ENCODE measurements around the gene TSPO2.

DNA sequence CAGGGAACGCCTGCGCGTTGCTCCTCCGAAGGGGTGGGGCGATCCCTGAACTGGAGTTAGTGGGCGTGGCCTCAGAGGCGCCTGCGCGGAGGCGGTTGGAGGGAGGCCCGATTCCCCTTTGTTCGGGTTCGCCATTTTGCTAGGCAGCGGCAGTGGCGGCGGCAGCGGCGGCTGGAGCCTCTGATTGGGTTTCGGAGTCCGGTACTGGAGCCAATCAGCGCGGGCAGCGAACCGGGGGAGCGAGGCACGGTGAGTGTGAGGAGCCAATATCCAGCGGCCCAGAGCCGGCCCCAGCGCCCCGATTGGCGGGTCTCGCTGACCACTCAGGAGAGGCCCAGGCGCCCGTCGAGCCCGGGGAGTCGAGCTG lies 30.6 kb downstream of the TSPO2 start, which contains the start of gene NFYA:
- TF ChIP-seq, protein P1, sequence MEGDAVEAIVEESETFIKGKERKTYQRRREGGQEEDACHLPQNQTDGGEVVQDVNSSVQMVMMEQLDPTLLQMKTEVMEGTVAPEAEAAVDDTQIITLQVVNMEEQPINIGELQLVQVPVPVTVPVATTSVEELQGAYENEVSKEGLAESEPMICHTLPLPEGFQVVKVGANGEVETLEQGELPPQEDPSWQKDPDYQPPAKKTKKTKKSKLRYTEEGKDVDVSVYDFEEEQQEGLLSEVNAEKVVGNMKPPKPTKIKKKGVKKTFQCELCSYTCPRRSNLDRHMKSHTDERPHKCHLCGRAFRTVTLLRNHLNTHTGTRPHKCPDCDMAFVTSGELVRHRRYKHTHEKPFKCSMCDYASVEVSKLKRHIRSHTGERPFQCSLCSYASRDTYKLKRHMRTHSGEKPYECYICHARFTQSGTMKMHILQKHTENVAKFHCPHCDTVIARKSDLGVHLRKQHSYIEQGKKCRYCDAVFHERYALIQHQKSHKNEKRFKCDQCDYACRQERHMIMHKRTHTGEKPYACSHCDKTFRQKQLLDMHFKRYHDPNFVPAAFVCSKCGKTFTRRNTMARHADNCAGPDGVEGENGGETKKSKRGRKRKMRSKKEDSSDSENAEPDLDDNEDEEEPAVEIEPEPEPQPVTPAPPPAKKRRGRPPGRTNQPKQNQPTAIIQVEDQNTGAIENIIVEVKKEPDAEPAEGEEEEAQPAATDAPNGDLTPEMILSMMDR (IDR thresholded peaks at IDR 0.05 in 2 of 3, conservative IDR thresholded peaks at IDR 0.05 in 1 of 3; ENCODE audit: insufficient read depth in 2 of 3, low read depth in 1 of 3, low read length in 3 of 3), result no peak
- no peak for TF ChIP-seq EZH2 (IDR thresholded peaks at IDR 0.05; ENCODE audit: borderline replicate concordance, low read depth, low read length)
- TF ChIP-seq RCOR1 (IDR thresholded peaks at IDR 0.05; ENCODE audit: borderline replicate concordance in 1 of 2, low read depth in 2 of 2, low read length in 2 of 2), result peak in 1 of 2 experiments; percentile 63; a peak in 2 of 4 replicates
- no peak for TF ChIP-seq NR2C2 (CRISPR knock-in tag; IDR thresholded peaks at IDR 0.05)
- TF ChIP-seq NR2C2 (tag; IDR thresholded peaks at IDR 0.05), result no peak; the same call in 1 of the 2 replicates
- TF ChIP-seq, protein P2, sequence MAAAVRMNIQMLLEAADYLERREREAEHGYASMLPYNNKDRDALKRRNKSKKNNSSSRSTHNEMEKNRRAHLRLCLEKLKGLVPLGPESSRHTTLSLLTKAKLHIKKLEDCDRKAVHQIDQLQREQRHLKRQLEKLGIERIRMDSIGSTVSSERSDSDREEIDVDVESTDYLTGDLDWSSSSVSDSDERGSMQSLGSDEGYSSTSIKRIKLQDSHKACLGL (CRISPR knock-in tag; IDR thresholded peaks at IDR 0.05; ENCODE audit: borderline replicate concordance, poor library complexity, severe bottlenecking), result no peak

Measured in K562 (cell line).